GM20000 (cell line): ENCODE results near the gene NKD1.

Source experiments
- DNase-seq: peaks from one replicate; pipeline ENCODE4 v3.0.0; 2012; ENCODE audit warnings: low spot score
- TF ChIP-seq, protein P1 (sequence below): IDR thresholded peaks from 2 replicates; pipeline ENCODE4 v1.5.1; 2012; ENCODE audit warnings: mild to moderate bottlenecking, control low read depth; ENCODE audit errors: extremely low read depth, missing control alignments

The NKD1 gene

DNA sequence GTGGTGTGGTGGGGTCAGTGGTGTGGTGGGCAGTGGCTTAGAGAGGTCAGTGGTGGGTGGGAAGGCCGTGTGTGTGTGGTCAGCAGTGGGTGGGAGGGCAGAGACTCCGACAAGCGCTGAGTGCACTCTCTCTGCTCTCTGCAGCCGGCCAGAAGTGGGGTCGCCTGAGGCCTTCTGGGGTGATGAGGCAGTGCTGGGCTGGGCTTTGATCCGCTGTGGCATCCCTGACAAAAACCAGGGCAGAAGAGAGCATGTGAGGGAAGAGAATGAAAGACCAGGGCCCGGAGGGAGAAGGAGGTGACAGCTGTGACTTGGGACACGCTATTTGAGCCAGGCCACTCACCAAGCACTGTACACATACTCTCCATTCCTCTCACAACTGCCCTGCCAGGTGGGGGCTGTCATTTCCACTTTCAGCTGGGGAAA, 50.8 kb downstream of the NKD1 start:
- TF ChIP-seq, protein P1, sequence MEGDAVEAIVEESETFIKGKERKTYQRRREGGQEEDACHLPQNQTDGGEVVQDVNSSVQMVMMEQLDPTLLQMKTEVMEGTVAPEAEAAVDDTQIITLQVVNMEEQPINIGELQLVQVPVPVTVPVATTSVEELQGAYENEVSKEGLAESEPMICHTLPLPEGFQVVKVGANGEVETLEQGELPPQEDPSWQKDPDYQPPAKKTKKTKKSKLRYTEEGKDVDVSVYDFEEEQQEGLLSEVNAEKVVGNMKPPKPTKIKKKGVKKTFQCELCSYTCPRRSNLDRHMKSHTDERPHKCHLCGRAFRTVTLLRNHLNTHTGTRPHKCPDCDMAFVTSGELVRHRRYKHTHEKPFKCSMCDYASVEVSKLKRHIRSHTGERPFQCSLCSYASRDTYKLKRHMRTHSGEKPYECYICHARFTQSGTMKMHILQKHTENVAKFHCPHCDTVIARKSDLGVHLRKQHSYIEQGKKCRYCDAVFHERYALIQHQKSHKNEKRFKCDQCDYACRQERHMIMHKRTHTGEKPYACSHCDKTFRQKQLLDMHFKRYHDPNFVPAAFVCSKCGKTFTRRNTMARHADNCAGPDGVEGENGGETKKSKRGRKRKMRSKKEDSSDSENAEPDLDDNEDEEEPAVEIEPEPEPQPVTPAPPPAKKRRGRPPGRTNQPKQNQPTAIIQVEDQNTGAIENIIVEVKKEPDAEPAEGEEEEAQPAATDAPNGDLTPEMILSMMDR, result no peak
- DNase-seq, result no peak

DNA sequence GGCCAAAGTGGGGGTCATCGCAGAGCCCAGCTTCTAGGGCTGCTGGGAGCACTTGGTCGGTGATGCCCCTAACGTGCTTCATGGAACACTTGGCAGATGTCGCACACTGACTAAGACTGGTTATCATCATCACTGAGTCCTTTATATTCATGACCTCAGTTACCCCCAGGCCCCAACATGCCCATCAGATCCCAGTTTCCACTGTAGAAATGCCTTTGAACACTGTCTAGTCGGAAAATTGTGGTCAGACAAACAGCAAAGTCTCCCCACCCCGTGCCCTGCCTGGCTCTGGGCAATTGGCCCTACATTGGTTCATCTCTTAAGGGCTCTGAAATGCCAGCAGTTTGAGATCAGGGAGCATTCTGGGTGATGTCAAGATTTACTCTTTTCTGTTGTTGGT, 51.3 kb downstream of the NKD1 start:
- no peak for DNase-seq
- TF ChIP-seq, protein P1, result no peak

GRCh38 chr16:50600582-50601283, 52.5 kb downstream of the NKD1 start:
- TF ChIP-seq, protein P1, result no peak
- DNase-seq, result no peak

DNA sequence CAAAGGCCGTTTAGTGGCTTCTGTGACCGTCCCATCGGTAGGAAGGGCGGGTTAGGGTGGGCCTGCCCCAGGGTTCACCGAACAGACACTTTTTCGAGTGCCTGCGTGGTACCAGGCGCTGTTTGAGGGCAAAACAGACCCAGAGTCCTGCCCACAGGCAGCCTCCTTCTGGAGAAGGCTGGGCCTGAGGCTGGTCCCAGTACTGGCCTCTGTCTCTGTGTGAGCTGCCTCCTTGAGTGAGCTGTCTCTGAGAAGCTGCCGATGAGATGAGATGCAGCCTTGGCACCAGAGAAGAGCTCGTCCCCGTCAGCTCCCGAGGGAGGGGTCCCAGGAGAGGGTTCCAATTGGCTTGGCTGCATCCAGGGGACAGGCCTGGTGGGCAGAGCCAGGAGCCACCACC, 53.1 kb downstream of the NKD1 start:
- TF ChIP-seq, protein P1, result no peak
- no peak for DNase-seq

DNA sequence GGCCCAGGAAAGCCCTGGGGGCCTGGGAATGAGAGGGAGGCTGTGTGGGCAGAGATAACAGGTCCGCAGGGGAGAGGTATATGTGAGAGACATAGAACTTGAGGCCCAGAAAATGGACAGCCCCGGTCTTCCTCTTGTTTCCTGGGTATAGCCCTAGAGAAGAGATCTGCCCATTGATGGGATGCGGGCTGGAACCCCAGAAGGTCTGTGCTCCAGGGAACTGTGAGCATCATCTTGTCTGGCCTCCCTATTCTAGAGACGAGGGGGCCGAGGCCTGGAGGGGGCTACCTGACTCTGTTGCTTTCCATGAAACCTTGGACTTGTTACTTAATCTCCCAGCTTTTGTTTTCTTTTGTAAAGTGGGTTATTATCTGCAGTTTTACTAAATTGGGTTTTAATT, 53.9 kb downstream of the NKD1 start:
- TF ChIP-seq, protein P1, result no peak

DNA sequence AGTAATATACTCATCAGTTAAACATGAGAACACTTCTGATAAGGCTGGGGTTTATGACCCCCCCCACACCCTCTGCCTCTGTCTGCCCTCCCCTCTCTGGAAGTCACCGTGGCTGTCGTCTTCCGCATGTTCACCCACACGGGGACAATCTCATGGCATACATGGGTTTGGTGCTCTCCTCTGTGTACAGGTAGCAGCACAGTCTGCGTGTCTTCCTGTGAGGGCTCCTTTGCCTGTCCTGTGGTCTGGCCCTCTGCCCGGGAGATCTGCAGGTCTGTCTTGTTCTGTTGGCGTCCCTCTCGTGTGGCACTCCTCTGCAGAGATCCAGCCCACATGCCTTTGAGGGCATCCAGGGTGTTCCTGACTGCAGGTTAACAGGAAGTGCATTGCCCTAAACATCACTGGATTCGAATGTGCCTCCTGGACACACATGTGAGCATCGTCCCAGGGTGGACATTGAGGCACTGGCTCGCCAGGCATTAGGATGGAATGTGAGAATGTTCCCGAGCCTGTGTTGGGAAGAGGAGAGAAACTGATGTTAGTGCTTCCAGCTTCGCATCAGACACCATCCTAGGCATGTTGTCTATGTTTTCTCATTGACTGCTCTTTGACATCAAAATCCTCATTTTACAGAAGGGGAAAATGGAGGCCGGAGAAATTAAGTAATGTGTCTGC, 54.5 kb downstream of the NKD1 start:
- TF ChIP-seq, protein P1, result no peak
- no peak for DNase-seq

More for the DNA sequence above, 53.9 kb downstream of the NKD1 start:
- DNase-seq, result no peak
